Adipocyte (in vitro differentiated cells): ENCODE data around the gene ZFC3H1.

Source experiments
- DNase-seq: peaks from one replicate; pipeline ENCODE4 v3.0.0-alpha.2; 2015; ENCODE audit warnings: low read depth
- H3K27me3 ChIP-seq: replicated peaks from 2 replicates; pipeline ENCODE4 v1.7.0; 2013; ENCODE audit warnings: mild to moderate bottlenecking, low read length, moderate library complexity; ENCODE audit not compliant: control insufficient read depth, insufficient read depth
- H3K36me3 ChIP-seq: 2 replicates; pipeline ENCODE4 v1.7.0; 2013; ENCODE audit warnings: low read length, mild to moderate bottlenecking, moderate library complexity; ENCODE audit not compliant: control insufficient read depth, insufficient read depth, severe bottlenecking
- H3K4me1 ChIP-seq: 2 replicates; pipeline ENCODE4 v1.7.0; 2013; ENCODE audit warnings: mild to moderate bottlenecking, low read length, moderate library complexity; ENCODE audit not compliant: control insufficient read depth, insufficient read depth
- H3K4me3 ChIP-seq: 2 replicates; pipeline ENCODE4 v1.7.0; 2013; ENCODE audit warnings: mild to moderate bottlenecking, low read length, moderate library complexity
- H3K9ac ChIP-seq: 2 replicates; pipeline ENCODE4 v1.7.0; 2013; ENCODE audit warnings: mild to moderate bottlenecking, low read length, moderate library complexity
- H3K9me3 ChIP-seq: 2 replicates; pipeline ENCODE4 v1.7.0; 2013; ENCODE audit warnings: mild to moderate bottlenecking, low read length, moderate library complexity; ENCODE audit not compliant: control insufficient read depth

Gene ZFC3H1

DNA sequence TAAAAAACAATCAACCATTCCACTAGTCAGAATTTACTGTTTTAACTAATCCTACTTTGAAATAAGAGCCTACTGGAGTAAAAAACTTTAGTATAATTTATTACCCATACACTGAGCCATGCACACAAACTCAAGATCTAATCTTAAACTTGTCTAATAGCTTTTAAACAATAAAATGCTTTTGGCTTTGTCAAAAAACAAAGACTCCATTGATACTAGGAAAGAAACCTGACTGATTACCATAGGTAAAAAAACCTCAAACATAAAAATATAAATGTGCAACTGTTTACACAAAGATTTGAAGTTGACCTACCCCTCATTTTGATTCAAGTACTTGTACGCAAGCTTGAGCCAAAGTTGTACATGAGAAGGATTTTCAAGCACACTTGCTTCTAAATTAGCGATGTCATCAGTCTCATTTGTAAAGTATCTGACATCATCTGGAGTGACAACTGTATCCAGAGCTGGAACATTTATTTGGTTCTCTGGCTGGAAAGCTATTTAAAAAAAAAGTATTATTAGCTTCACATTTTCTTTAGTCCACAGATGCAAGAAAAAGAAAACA is 36.1 kb downstream of the ZFC3H1 start:
- H3K27me3 ChIP-seq = no peaks in the 10 kb centered on the region
- DNase-seq = no peak
- H3K4me1 ChIP-seq = peaks cover 12% of the 10 kb centered on the region
- no peak overlapping the region for H3K9ac ChIP-seq
- H3K9me3 ChIP-seq = no peaks in the 10 kb centered on the region
- H3K36me3 ChIP-seq = peaks cover 100% of the 10 kb centered on the region
- no peak overlapping the region for H3K4me3 ChIP-seq

DNA sequence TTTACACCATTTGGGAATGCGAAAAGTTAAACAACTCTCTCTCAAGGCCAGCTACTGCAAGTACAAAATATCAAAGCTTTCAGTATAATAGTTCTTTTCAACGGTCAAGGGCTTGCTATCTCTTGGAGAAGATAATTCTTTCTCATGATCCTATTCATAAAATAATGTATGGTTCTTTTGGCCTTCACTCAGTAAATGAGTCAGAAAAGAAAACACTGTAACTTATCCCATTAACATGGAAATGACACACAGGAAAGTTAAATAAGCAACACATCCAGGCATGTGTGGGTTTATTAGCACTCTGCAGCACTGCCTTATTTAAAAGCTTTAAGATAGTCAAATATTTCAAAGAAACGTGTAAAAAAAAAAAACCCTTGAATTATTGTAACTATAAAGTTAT is 36.9 kb downstream of the ZFC3H1 start:
- Histone ChIP-seq H3K36me3 (peaks cover 100% of the 10 kb centered on the region), H3K4me3 (no peak overlapping the region), H3K9ac (no peak overlapping the region), H3K4me1 (peaks cover 12% of the 10 kb centered on the region), H3K9me3 (no peaks in the 10 kb centered on the region), H3K27me3 (no peaks in the 10 kb centered on the region)
- DNase-seq = peak; percentile 13

DNA sequence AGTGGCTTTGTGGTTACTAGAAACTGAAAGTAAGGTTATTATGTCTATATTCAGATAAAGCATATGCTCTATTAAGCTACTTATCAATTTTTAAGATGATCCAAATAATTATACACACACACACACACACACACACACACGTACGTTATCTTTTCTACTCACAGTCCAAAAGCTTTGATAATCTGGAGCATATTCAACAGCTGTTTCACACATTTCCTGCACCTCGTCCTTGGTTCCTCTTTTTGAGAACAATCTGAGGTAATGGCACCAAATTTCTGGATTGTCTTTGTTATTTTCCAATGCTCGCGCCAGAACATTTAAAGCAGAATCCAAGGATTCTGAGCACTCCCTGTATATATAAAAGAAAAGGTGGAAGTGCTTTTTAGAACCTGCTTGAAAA is 37.5 kb downstream of the ZFC3H1 start:
- Histone ChIP-seq H3K4me1 (peaks cover 12% of the 10 kb centered on the region), H3K9me3 (no peaks in the 10 kb centered on the region), H3K4me3 (no peak overlapping the region), H3K27me3 (no peaks in the 10 kb centered on the region), H3K9ac (no peak overlapping the region), H3K36me3 (peaks cover 100% of the 10 kb centered on the region)
- DNase-seq = no peak

DNA sequence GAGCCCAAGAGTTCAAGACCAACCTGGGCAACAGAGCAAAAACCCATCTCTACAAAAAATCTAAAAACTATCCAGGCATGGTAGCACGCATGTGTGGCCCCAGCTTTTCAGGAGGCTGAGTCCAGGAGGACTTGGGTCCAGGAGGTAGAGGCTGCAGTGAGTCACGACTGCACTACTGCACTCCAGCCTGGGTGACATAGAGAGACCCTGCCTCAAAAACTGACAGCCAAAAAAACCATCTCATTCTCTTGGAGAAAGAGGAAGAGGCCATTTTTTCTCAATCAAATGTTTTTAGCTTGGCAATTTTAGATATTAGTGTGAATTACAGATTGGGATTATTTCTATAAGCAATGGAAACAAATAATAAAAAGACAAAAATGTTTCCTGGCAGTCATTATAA is 38.2 kb downstream of the ZFC3H1 start:
- no peak for DNase-seq
- H3K4me3 ChIP-seq = no peak overlapping the region
- H3K36me3 ChIP-seq = peaks cover 100% of the 10 kb centered on the region

DNA sequence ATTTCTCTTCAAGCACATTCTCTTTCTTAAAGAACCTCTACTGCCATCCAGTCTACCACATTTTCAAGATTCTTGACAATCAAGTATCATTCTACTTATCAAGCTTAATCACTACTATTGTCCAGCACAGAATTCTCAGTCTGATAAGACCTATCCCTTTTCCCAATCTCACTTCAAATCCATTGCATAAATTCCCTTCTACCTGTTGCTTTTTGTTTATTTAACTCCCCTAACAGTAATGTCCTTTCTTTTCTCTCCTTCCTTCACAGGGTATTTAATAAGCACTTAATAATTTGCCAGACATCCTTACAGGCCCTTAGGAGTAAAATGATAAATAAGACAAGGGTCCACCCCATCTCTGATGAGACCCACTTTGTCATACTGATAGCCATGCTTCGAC is 41.7 kb downstream of the ZFC3H1 start:
- no peak overlapping the region for H3K4me3 ChIP-seq
- no peaks in the 10 kb centered on the region for H3K27me3 ChIP-seq
- no peak for DNase-seq
- no peaks in the 10 kb centered on the region for H3K9me3 ChIP-seq
- peaks cover 100% of the 10 kb centered on the region for H3K36me3 ChIP-seq
- H3K4me1 ChIP-seq = peaks cover 11% of the 10 kb centered on the region
- no peak overlapping the region for H3K9ac ChIP-seq

More for the DNA sequence above, 38.2 kb downstream of the ZFC3H1 start:
- Histone ChIP-seq H3K27me3 (no peaks in the 10 kb centered on the region), H3K4me1 (peaks cover 12% of the 10 kb centered on the region), H3K9ac (no peak overlapping the region), H3K9me3 (no peaks in the 10 kb centered on the region)

DNA sequence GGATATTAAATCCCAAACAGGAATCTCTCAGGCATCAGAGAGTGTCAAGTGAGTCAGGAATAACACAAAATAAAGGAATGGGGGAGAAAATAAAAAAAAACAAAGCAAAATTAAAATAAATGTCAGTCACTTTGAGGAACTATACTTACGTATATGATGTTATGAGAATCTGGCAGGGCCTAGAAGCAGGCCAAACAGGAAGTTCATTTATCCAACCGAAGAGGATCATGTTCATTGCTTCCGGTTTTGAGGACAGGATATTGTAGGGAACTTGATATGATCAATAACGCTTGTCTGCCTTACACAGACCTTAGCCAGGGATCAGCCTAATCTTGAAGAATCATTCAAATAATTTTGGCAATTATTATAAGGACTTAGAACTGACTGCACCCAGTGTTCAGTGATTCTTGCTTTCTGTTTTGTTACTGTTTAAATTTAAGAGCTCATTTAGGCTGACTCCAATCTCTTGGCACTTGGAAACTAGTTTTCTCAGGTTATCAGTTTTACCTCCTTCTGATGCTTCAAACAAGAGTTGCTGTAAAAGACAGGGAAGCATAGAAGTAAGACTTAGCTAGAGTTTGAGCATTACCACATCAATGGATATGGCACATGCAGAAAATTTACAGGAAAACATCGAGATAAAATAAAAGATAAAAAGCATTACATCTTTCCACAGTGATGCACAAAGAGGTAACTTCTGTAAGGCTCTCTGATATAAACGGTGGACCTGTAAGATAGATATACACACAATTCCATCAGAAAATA is 53.4 kb downstream of the ZFC3H1 start:
- H3K27me3 ChIP-seq = no peaks in the 10 kb centered on the region
- no peak for DNase-seq
- peaks cover 99% of the 10 kb centered on the region for H3K36me3 ChIP-seq
- H3K9me3 ChIP-seq = no peaks in the 10 kb centered on the region
- no peak overlapping the region for H3K9ac ChIP-seq
- H3K4me3 ChIP-seq = no peak overlapping the region
- H3K4me1 ChIP-seq = no peaks in the 10 kb centered on the region

DNA sequence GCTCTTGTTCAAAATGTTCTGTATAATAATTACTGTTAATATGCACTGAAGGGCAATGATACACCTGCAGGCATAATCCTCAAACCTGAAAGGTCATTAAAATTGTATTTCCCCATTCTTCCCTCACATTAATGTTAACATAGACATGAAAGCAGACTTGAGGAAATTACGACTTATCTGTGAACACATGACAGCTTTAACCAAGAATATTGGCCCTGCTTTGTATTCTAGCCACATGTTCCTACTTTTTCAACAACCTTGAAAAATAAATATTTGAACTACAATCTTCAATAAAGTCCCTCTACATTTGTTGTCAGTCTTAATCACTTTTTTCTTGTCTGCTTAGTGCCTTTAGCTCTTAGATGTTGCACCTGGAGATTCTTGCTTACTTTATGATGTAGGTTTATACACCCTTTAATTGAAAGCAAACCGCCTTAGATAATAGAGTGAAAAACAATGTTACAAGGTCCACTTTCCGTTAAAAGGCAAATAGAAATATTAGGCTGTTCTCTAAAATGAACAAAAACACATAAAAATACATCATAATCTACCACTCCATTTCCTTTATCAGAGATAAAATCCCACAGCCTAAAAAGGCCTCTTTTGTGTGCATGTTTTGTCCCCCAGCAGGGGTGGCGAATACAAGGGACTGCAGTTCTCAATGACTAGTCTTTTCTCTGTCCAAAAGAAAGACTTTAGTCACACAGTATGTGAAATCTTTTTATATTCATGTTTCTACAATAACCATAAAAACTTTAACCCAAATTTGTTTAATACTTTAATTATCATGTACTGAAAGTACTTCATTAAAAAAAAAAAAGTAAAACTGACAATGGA is 55.9 kb downstream of the ZFC3H1 start:
- peaks cover 80% of the 10 kb centered on the region for H3K36me3 ChIP-seq

DNA sequence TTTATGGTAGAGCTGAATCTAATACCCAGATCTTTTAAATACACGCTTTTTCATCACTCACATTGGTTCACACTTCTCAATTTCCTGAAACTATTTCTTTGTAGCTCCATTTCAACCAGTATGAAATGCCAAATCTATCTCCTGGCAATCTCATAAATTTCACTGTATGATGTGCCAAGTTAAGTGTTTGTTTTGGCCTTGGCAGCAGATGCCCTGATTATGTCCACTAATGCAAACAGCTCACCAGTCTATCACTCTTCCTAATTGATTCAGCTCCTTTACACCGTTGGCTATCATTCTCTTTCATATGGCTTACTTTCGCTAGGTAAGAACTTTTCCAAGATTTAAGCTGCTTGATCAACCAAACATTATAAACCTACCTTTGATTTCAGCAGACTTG is 58.6 kb downstream of the ZFC3H1 start:
- no peak overlapping the region for H3K4me3 ChIP-seq
- H3K36me3 ChIP-seq = peaks cover 54% of the 10 kb centered on the region
- no peak for DNase-seq
- H3K4me1 ChIP-seq = no peaks in the 10 kb centered on the region
- no peaks in the 10 kb centered on the region for H3K27me3 ChIP-seq
- no peaks in the 10 kb centered on the region for H3K9me3 ChIP-seq
- H3K9ac ChIP-seq = no peak overlapping the region

More for the DNA sequence above, 55.9 kb downstream of the ZFC3H1 start:
- no peak for DNase-seq
- Histone ChIP-seq H3K9me3 (no peaks in the 10 kb centered on the region), H3K27me3 (no peaks in the 10 kb centered on the region), H3K4me1 (no peaks in the 10 kb centered on the region), H3K4me3 (no peak overlapping the region), H3K9ac (no peak overlapping the region)

DNA sequence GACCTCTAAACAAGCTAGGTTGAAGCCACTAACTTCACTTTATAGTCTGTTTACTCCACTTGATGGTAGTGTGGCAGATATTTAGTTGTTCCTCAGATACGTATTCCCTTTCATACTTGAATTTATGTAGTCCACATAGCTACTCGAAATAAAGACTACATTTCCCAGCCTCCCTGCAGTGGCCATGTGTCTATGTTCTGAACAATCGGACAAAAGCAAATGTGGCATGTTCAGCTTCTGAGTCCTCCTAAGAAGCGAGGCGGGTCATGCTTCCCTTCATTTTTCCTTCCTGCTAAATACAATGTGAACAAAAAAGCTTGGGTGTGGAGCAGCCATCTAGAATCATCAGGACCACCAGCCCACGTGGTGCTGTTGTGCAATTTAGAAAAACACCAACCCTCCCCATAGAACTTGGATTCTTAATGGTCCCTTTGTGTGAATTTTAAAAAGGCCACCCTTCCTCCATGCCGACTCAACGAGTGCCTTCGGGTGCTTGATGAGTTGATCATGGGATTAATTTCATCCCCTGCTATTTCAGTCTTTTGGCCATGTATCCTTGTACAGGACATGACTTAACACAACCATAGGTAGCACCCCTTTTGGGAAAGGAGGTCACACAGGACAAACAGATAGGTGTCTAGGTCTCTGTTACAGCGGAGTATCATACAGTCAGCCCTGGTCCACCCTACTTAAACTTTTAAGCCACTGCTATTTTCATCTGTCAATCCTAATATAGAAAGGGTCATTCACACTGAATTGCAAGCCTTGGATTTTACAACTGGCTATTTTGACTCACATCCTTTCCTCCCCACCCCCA is 60.7 kb downstream of the ZFC3H1 start:
- H3K9me3 ChIP-seq = no peaks in the 10 kb centered on the region
- peaks cover 33% of the 10 kb centered on the region for H3K36me3 ChIP-seq
- no peak for DNase-seq
- no peaks in the 10 kb centered on the region for H3K27me3 ChIP-seq
- H3K4me3 ChIP-seq = no peak overlapping the region
- no peaks in the 10 kb centered on the region for H3K4me1 ChIP-seq
- no peak overlapping the region for H3K9ac ChIP-seq

DNA sequence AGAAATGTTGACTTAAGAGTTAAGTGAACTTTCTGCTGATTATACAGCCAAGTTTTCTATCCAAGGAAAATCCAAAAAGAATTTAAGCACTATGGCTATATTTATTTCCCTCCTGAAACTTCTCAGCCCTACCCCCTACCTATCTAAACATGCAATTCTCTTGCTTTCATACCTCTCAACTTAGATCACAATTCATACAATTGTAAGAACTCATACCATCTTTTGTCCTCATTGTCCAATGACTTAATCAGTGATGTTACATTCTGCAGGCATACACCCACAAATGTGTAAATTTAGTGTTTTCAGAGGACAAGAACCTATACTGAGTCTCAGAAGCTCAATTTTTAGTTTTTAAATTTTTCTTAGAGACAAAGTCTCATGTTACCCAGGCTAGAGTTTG is 62.1 kb downstream of the ZFC3H1 start:
- no peaks in the 10 kb centered on the region for H3K27me3 ChIP-seq
- peaks cover 19% of the 10 kb centered on the region for H3K36me3 ChIP-seq
- peak; percentile 7 for DNase-seq
- no peak overlapping the region for H3K9ac ChIP-seq
- no peak overlapping the region for H3K4me3 ChIP-seq
- H3K4me1 ChIP-seq = no peaks in the 10 kb centered on the region
- H3K9me3 ChIP-seq = no peaks in the 10 kb centered on the region

DNA sequence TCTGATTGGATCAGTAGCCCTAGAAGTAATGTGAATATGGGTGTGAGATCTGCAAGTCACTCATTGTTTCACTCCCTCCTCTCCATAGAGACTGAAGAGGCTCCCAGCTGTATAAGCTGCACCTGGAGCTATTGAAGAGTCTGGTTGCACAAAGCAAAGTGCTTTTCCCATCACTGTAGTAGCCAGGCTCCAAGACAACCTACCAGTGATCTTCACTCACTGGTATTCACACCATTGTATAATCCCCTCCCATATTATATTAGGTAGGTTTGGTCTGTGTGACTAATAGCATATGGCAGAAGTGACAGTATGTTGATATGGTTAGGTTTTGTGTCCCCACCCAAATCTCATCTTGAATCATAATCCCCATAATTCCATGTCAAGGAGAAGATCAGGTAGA is 64.4 kb downstream of the ZFC3H1 start:
- no peaks in the 10 kb centered on the region for H3K36me3 ChIP-seq
- no peak for DNase-seq
- H3K9me3 ChIP-seq = no peaks in the 10 kb centered on the region
- peaks cover 2% of the 10 kb centered on the region for H3K4me1 ChIP-seq
- no peaks in the 10 kb centered on the region for H3K27me3 ChIP-seq
- H3K4me3 ChIP-seq = no peak overlapping the region
- H3K9ac ChIP-seq = no peak overlapping the region
